Smooth muscle cell (in vitro differentiated cells): Measurements from ENCODE around the gene GAK. TPM values are rescaled to one million over a fixed set of nuclear protein-coding genes. Genes with fewer than 3 reads are reported as not detected.
"Not testable (repeated sequence)": the region's sequence is repeated elsewhere in the genome, so short reads cannot be mapped to it uniquely, and the experiment has no call there.

ENCODE experiments used
- DNase-seq: peaks from one replicate; lab custom pipeline; 2025; ENCODE audit not compliant: unreplicated experiment; lab: John Stamatoyannopoulos, UW
- H2AFZ ChIP-seq: fragments of 200-600 bp; sonication (generic); 2 replicates; pipeline ENCODE4 v1.6.0; 2016; ENCODE audit warnings: antibody characterized with exemption, low read depth, mild to moderate bottlenecking
- H3F3A ChIP-seq: fragments of 200-600 bp; sonication (generic); 2 replicates; pipeline ENCODE4 v1.6.0; 2017; ENCODE audit warnings: antibody characterized with exemption, low read depth
- H3K27ac ChIP-seq: fragments of 200-600 bp; sonication (generic); 2 replicates; pipeline ENCODE4 v1.5.1; 2016; ENCODE audit warnings: low read depth, mild to moderate bottlenecking
- H3K27me3 ChIP-seq: fragments of 200-600 bp; sonication (generic); 2 replicates; pipeline ENCODE4 v1.6.1; 2016; ENCODE audit warnings: low read depth, mild to moderate bottlenecking
- H3K36me3 ChIP-seq: fragments of 200-600 bp; sonication (generic); 2 replicates; pipeline ENCODE4 v1.5.1; 2016; ENCODE audit warnings: low read depth
- H3K4me1 ChIP-seq: fragments of 200-600 bp; sonication (generic); 2 replicates; pipeline ENCODE4 v1.5.1; 2016; ENCODE audit warnings: low read depth
- H3K4me2 ChIP-seq: fragments of 200-600 bp; sonication (generic); 2 replicates; pipeline ENCODE4 v1.6.0; 2016; ENCODE audit warnings: mild to moderate bottlenecking
- H3K4me3 ChIP-seq: fragments of 200-600 bp; sonication (generic); 2 replicates; pipeline ENCODE4 v1.5.1; 2016; ENCODE audit warnings: mild to moderate bottlenecking
- H3K79me2 ChIP-seq: fragments of 200-600 bp; sonication (generic); 2 replicates; pipeline ENCODE4 v1.6.0; 2016; ENCODE audit warnings: low read depth, mild to moderate bottlenecking
- H3K9ac ChIP-seq: fragments of 200-600 bp; sonication (generic); 2 replicates; pipeline ENCODE4 v1.6.0; 2016; ENCODE audit warnings: low read depth
- H3K9me3 ChIP-seq: fragments of 200-600 bp; sonication (generic); replicated peaks from 2 replicates; pipeline ENCODE4 v1.5.1; 2016; ENCODE audit warnings: low read depth
- H4K20me1 ChIP-seq: fragments of 200-600 bp; sonication (generic); 2 replicates; pipeline ENCODE4 v1.6.0; 2016; ENCODE audit warnings: low read depth
- WGBS: methylation state at CpG from one replicate; pipeline ENCODE4 v1.1.7; 2016; ENCODE audit warnings: low lambda C conversion rate; 5-methylcytosine and 5-hydroxymethylcytosine counted together
- polyA plus RNA-seq: library from polyadenylated mRNA; unstranded; fragments of >200 nt; fragmentation: Nextera tagmentation; extraction: Ambion mirVana; gene quantifications from 2 replicates; pipeline ENCODE4 v1.2.1, GENCODE V29; 2016
- total RNA-seq: library from RNA; depleted of rRNA; stranded (reverse); fragments of >200 nt; gene quantifications from 2 replicates; pipeline ENCODE4 v1.2.3, GENCODE V29; 2014
- TF ChIP-seq, protein P1 (sequence below): fragments of 200-600 bp; sonication (generic); IDR thresholded peaks from 2 replicates; pipeline ENCODE4 v1.5.1; 2017; ENCODE audit warnings: borderline replicate concordance, mild to moderate bottlenecking, antibody characterized with exemption; ENCODE audit not compliant: insufficient read depth, poor library complexity, severe bottlenecking

The GAK gene
- total and polyA plus RNA-seq, 2 experiments from 2014 or later, result 56.2 to 85.4 TPM

DNA sequence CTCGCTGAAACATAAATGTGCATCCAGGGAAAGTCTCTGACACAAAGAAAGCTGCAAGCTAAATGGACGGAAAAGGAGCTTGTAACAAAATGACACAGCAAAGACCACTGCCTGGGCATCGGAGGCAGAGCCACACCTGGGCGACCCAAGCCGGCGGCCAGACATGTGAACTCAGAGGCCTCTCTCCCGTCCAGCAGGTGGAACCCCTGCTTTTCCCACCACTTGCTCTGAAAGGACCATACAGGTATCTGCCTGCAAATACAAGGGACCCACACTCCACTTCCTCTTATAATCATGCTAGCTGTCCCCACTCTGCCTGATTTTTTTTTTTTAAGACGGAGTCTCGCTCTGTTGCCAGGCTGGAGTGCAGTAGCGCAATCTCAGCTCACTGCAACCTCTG, 118.2 kb downstream of the GAK start:
- TF ChIP-seq, protein P1, sequence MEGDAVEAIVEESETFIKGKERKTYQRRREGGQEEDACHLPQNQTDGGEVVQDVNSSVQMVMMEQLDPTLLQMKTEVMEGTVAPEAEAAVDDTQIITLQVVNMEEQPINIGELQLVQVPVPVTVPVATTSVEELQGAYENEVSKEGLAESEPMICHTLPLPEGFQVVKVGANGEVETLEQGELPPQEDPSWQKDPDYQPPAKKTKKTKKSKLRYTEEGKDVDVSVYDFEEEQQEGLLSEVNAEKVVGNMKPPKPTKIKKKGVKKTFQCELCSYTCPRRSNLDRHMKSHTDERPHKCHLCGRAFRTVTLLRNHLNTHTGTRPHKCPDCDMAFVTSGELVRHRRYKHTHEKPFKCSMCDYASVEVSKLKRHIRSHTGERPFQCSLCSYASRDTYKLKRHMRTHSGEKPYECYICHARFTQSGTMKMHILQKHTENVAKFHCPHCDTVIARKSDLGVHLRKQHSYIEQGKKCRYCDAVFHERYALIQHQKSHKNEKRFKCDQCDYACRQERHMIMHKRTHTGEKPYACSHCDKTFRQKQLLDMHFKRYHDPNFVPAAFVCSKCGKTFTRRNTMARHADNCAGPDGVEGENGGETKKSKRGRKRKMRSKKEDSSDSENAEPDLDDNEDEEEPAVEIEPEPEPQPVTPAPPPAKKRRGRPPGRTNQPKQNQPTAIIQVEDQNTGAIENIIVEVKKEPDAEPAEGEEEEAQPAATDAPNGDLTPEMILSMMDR, result no peak
- Histone ChIP-seq H3F3A (no peaks in the 10 kb centered on the region), H3K27ac (no peak overlapping the region), H3K9ac (no peak overlapping the region), H3K79me2 (no peaks in the 10 kb centered on the region), H3K4me2 (no peak overlapping the region), H3K27me3 (peaks cover 57% of the 10 kb centered on the region), H2AFZ (no peak overlapping the region), H3K36me3 (no peaks in the 10 kb centered on the region), H3K9me3 (no peaks in the 10 kb centered on the region), H3K4me3 (no peak overlapping the region), H3K4me1 (no peaks in the 10 kb centered on the region), H4K20me1 (no peaks in the 10 kb centered on the region)
- WGBS, result 68% methylated on average over 10 of the region's 10 CpGs
- no peak for DNase-seq

DNA sequence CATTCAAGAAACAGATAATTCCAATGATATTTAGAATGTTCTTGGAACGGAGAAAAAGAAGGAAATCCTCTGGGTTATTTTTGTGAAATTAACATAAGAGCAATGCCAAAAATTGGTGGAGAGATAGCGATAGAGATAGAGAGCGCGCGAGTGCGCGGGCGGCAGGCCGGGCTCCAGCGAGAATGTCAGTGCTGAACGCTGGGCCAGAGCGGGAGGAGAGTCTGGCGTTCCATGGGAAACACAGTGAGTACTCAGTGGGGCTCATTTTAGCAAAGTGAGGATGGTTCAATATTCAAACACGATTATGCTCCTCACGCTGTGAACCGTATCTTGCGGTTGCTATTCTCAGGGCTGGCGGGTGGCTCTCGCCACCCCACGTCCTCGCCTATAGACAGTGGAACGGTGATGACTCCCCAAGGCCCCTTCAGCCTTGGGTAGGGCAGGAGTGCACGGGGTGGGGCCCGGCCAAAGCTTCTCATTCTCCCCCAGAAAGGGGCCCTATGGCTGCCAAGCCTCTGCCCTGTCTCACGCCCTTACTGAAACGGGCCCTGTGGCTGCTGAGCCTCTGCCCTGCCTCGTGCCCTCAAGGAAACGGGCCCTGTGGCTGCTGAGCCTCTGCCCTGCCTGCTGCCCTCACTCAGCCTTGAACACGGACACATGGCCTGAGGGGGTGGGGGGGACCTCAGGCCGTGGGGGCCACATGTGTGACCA, 123.1 kb downstream of the GAK start:
- H3F3A ChIP-seq, result no peaks in the 10 kb centered on the region
- no peaks in the 10 kb centered on the region for H3K9me3 ChIP-seq
- H3K4me1 ChIP-seq, result no peaks in the 10 kb centered on the region
- WGBS, result 94% methylated on average over 30 of the region's 30 CpGs
- TF ChIP-seq, protein P1, result no peak
- H3K4me2 ChIP-seq, result no peak overlapping the region
- H3K4me3 ChIP-seq, result no peak overlapping the region
- H3K27me3 ChIP-seq, result peaks cover 31% of the 10 kb centered on the region
- no peaks in the 10 kb centered on the region for H3K79me2 ChIP-seq
- H3K9ac ChIP-seq, result no peak overlapping the region
- H4K20me1 ChIP-seq, result no peaks in the 10 kb centered on the region
- DNase-seq, result no peak
- no peaks in the 10 kb centered on the region for H3K36me3 ChIP-seq
- H2AFZ ChIP-seq, result no peak overlapping the region
- no peak overlapping the region for H3K27ac ChIP-seq

DNA sequence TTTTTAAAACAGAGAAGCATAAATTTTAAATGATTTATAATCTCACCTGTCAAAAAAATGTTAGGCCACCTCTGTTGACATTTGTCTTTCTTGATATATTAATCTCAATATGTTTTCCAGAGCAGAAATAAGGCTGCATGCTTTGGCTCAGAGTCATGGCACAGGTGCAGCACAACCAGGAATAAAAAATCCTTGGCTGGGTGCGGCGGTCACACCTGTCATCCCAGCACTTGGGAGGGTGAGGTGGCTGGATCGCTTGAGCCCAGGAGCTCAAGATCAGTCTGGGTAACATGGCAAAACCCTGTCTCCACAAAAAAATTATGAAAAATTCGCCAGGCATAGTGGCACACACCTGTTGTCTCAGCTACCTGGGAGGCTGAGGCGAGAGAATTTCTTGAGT, 124.3 kb downstream of the GAK start:
- Histone ChIP-seq H2AFZ (no peak overlapping the region), H3K9me3 (no peaks in the 10 kb centered on the region), H3K4me2 (no peak overlapping the region), H3K4me1 (no peaks in the 10 kb centered on the region), H3K79me2 (no peaks in the 10 kb centered on the region), H3K4me3 (no peak overlapping the region), H3K36me3 (no peaks in the 10 kb centered on the region), H3K9ac (no peak overlapping the region), H3K27ac (no peak overlapping the region), H3F3A (no peaks in the 10 kb centered on the region), H4K20me1 (no peaks in the 10 kb centered on the region), H3K27me3 (peaks cover 20% of the 10 kb centered on the region)
- WGBS, result 85% methylated on average over 5 of the region's 5 CpGs
- DNase-seq, result no peak
- TF ChIP-seq, protein P1, result no peak

DNA sequence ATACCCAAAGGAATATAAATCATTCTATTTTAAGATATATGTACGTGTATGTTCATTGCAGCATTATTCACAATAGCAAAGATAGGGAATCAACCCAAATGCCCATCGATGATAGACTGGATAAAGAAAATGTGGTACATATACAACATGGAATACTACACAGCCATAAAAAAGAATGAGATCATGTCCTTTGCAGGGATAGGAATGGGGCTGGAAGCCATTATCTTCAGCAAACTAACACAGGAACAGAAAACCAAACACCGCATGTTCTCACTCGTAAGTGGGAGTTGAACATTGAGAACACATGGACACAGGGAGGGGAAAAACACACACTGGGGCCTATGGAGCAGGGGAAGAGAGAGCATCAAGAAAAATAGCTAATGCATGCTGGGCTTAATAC, 125.1 kb downstream of the GAK start:
- not testable (repeated sequence) for H3K4me2 ChIP-seq, H3K27ac ChIP-seq, H3K4me3 ChIP-seq, H3K9me3 ChIP-seq, H2AFZ ChIP-seq, H3K79me2 ChIP-seq, H3K36me3 ChIP-seq, H4K20me1 ChIP-seq, DNase-seq, H3K9ac ChIP-seq, H3K4me1 ChIP-seq, H3F3A ChIP-seq
- peaks cover 12% of the 10 kb centered on the region for H3K27me3 ChIP-seq
- 94% methylated on average over 4 of the region's 4 CpGs for WGBS
